Jurkat, Clone E6-1 (cell line): ENCODE measurements around the gene SREK1IP1.
"Not testable (repeated sequence)": the region's sequence is repeated elsewhere in the genome, so short reads cannot be mapped to it uniquely, and the experiment has no call there.

Experiments used
- DNase-seq: peaks from one replicate; pipeline ENCODE4 v3.0.0-alpha.2; 2011; ENCODE audit warnings: low read depth, low spot score
- H3K4me3 ChIP-seq: 2 replicates; pipeline ENCODE4 v1.5.1; 2011; ENCODE audit warnings: mild to moderate bottlenecking, low read length, control low read depth, moderate library complexity

Gene SREK1IP1

GRCh38 chr5:64767959-64768357 is 533 bp downstream of the SREK1IP1 start:
- H3K4me3 ChIP-seq: peak overlapping the region; percentile 83
- peak; percentile 45 for DNase-seq

- no peak for DNase-seq
- H3K4me3 ChIP-seq: peak overlapping the region; percentile 83
These were observed 1.6 kb downstream of the SREK1IP1 start for GRCh38 chr5:64766941-64767340.

GRCh38 chr5:64765804-64766504 is 2.5 kb downstream of the SREK1IP1 start:
- DNase-seq: no peak
- H3K4me3 ChIP-seq: no peak overlapping the region

GRCh38 chr5:64763948-64764503 is 4.5 kb downstream of the SREK1IP1 start:
- no peak overlapping the region for H3K4me3 ChIP-seq
- no peak for DNase-seq

- DNase-seq: no peak
- no peak overlapping the region for H3K4me3 ChIP-seq
These were observed 8.4 kb downstream of the SREK1IP1 start for GRCh38 chr5:64759960-64760660.

GRCh38 chr5:64758901-64759300 is 9.6 kb downstream of the SREK1IP1 start:
- H3K4me3 ChIP-seq: no peak overlapping the region
- no peak for DNase-seq

GRCh38 chr5:64754066-64754465 is 14.4 kb downstream of the SREK1IP1 start:
- no peak overlapping the region for H3K4me3 ChIP-seq
- DNase-seq: no peak

GRCh38 chr5:64749385-64749784 is 19.1 kb downstream of the SREK1IP1 start:
- no peak for DNase-seq
- no peak overlapping the region for H3K4me3 ChIP-seq

GRCh38 chr5:64746446-64746845 is 22.0 kb downstream of the SREK1IP1 start:
- no peak for DNase-seq
- H3K4me3 ChIP-seq: no peak overlapping the region

- DNase-seq: peak; percentile 4
- H3K4me3 ChIP-seq: no peak overlapping the region
These were observed 23.6 kb downstream of the SREK1IP1 start for GRCh38 chr5:64744914-64745313.

- no peak for DNase-seq
- H3K4me3 ChIP-seq: no peak overlapping the region
These were observed 25.7 kb downstream of the SREK1IP1 start for GRCh38 chr5:64742821-64743220.

- no peak overlapping the region for H3K4me3 ChIP-seq
- DNase-seq: no peak
These were observed 26.1 kb downstream of the SREK1IP1 start for GRCh38 chr5:64742411-64742810.

- no peak overlapping the region for H3K4me3 ChIP-seq
- DNase-seq: no peak
These were observed 41.3 kb downstream of the SREK1IP1 start for GRCh38 chr5:64727150-64727549.

GRCh38 chr5:64722588-64722987 is 45.9 kb downstream of the SREK1IP1 start:
- no peak for DNase-seq
- no peak overlapping the region for H3K4me3 ChIP-seq

GRCh38 chr5:64714495-64714894 is 54.0 kb downstream of the SREK1IP1 start:
- not testable (repeated sequence) for DNase-seq, H3K4me3 ChIP-seq

GRCh38 chr5:64707191-64707590 is 61.3 kb downstream of the SREK1IP1 start:
- DNase-seq: no peak
- H3K4me3 ChIP-seq: no peak overlapping the region

- not testable (repeated sequence) for H3K4me3 ChIP-seq
These were observed 62.4 kb downstream of the SREK1IP1 start for GRCh38 chr5:64706074-64706473.

GRCh38 chr5:64700765-64701164 is 67.7 kb downstream of the SREK1IP1 start:
- no peak for DNase-seq
- H3K4me3 ChIP-seq: no peak overlapping the region

More at GRCh38 chr5:64706074-64706473, 62.4 kb downstream of the SREK1IP1 start:
- not testable (repeated sequence) for DNase-seq

GRCh38 chr5:64696414-64696813 is 72.1 kb downstream of the SREK1IP1 start:
- not testable (repeated sequence) for H3K4me3 ChIP-seq, DNase-seq

- DNase-seq: no peak
These were observed 74.9 kb downstream of the SREK1IP1 start for GRCh38 chr5:64693636-64694035.

More at GRCh38 chr5:64693636-64694035, 74.9 kb downstream of the SREK1IP1 start:
- H3K4me3 ChIP-seq: no peak overlapping the region
